Suprapubic skin (tissue), 4 donors: ENCODE results near the gene ADCY4. TPM values are rescaled to one million over a fixed set of nuclear protein-coding genes. Genes with fewer than 3 reads are reported as not detected.
A peak's percentile ranks its signal among the peaks of the same experiment; 100 is the strongest.

ENCODE experiments used
- DNase-seq, 2 donors: peaks; one replicate each; pipeline ENCODE4 v3.0.0-alpha.2; 2019; ENCODE audit warnings: low spot score in 2 of 2
- H3K27ac ChIP-seq: fragments of 200-600 bp; sonication (generic); one replicate; pipeline ENCODE4 v1.5.1; 2019
- H3K27me3 ChIP-seq: fragments of 200-600 bp; sonication (generic); one replicate; pipeline ENCODE4 v1.5.1; 2019
- H3K36me3 ChIP-seq: fragments of 200-600 bp; sonication (generic); one replicate; pipeline ENCODE4 v1.5.1; 2019
- H3K4me1 ChIP-seq: fragments of 200-600 bp; sonication (generic); one replicate; pipeline ENCODE4 v1.5.1; 2019
- H3K4me3 ChIP-seq: fragments of 200-600 bp; sonication (generic); one replicate; pipeline ENCODE4 v1.5.1; 2019; ENCODE audit warnings: mild to moderate bottlenecking
- H3K9me3 ChIP-seq: fragments of 200-600 bp; sonication (generic); one replicate; pipeline ENCODE4 v1.5.1; 2019
- CTCF ChIP-seq, 2 donors: fragments of 200-600 bp in 1 of 2; fragments of 450-650 bp in 1 of 2; sonication (generic) in 1 of 2; IDR thresholded peaks; one replicate each; pipeline ENCODE4 v1.5.1; 2016 to 2019; ENCODE audit warnings: antibody characterized with exemption in 2 of 2, mild to moderate bottlenecking in 1 of 2, moderate library complexity in 1 of 2
- EP300 ChIP-seq: sonication (generic); formaldehyde crosslinking; IDR thresholded peaks from one replicate; pipeline ENCODE4 v1.6.1; 2017; ENCODE audit warnings: antibody characterized with exemption
- POLR2A ChIP-seq, 2 donors: fragments of 450-650 bp; IDR thresholded peaks; one replicate each; pipeline ENCODE4 v1.6.1; 2017; ENCODE audit warnings: antibody characterized with exemption in 2 of 2, mild to moderate bottlenecking in 2 of 2, moderate library complexity in 2 of 2
- POLR2AphosphoS5 ChIP-seq, 3 donors: sonication (generic); formaldehyde crosslinking; IDR thresholded peaks; one replicate each; pipeline ENCODE4 v1.6.1; 2017; ENCODE audit warnings: antibody characterized with exemption in 3 of 3
- WGBS: methylation state at CpG from one replicate; pipeline ENCODE4 v1.1.5; 2018; 5-methylcytosine and 5-hydroxymethylcytosine counted together
- total RNA-seq, 4 donors: library from RNA; depleted of rRNA; stranded (reverse); fragments of >200 nt; gene quantifications; one replicate each; pipeline ENCODE4 v1.1.0, GENCODE V29; 2016

ADCY4 gene
- 10 to 100 TPM in 2 of 4 donors, 1 to 10 TPM in 2; 3.9 to 33.2 (median 13.9) TPM for total RNA-seq

- H3K4me1 ChIP-seq, result peaks cover 66% of the 10 kb centered on the region
These were observed at the start of gene ADCY4 for GRCh38 chr14:24334431-24335291. Gene ADCY4 (minus strand): TSS chr14:24335071. CDS start chr14:24334652, 419 bp downstream.

GRCh38 chr14:24384169-24384568 is 49.3 kb upstream of the ADCY4 start:
- TF ChIP-seq EP300 (no peak), POLR2AphosphoS5 (IDR thresholded peaks at IDR 0.05) (no peak), CTCF (IDR thresholded peaks at IDR 0.05) (no peak)
- H3K36me3 ChIP-seq, result no peaks in the 10 kb centered on the region
- WGBS, result 80% methylated on average over 4 of the region's 4 CpGs

More at GRCh38 chr14:24334431-24335291, at the start of gene ADCY4:
- Histone ChIP-seq H3K27me3 (peaks cover 9% of the 10 kb centered on the region), H3K4me3 (peak within 1 kb of the TSS; percentile 46), H3K9me3 (no peaks in the 10 kb centered on the region), H3K27ac (peak within 1 kb of the TSS; percentile 77), H3K36me3 (peaks cover 20% of the 10 kb centered on the region)
- DNase-seq, result peak in 1 of 2 donors; percentile 64
- TF ChIP-seq POLR2A (IDR thresholded peaks at IDR 0.05) (no peak), CTCF (IDR thresholded peaks at IDR 0.05) (peak in 1 of 2 donors; percentile 1)
- 13% methylated on average over 14 of the region's 65 CpGs for WGBS

GRCh38 chr14:24382064-24382371 is 47.1 kb upstream of the ADCY4 start:
- TF ChIP-seq CTCF (IDR thresholded peaks at IDR 0.05) (no peak), POLR2A (IDR thresholded peaks at IDR 0.05) (no peak), POLR2AphosphoS5 (IDR thresholded peaks at IDR 0.05) (no peak)
- peak overlapping the region; percentile 24 for H3K27ac ChIP-seq
- H3K36me3 ChIP-seq, result no peaks in the 10 kb centered on the region
- no peak overlapping the region for H3K4me3 ChIP-seq
- WGBS, result 46% methylated on average over 4 of the region's 4 CpGs
- H3K27me3 ChIP-seq, result no peaks in the 10 kb centered on the region
- no peaks in the 10 kb centered on the region for H3K9me3 ChIP-seq
- peaks cover 44% of the 10 kb centered on the region for H3K4me1 ChIP-seq
- no peak for DNase-seq

More at GRCh38 chr14:24384169-24384568, 49.3 kb upstream of the ADCY4 start:
- Histone ChIP-seq H3K9me3 (no peaks in the 10 kb centered on the region), H3K27ac (no peak overlapping the region), H3K4me3 (no peak overlapping the region), H3K4me1 (peaks cover 28% of the 10 kb centered on the region), H3K27me3 (no peaks in the 10 kb centered on the region)
- no peak for DNase-seq

- Histone ChIP-seq H3K4me1 (peaks cover 44% of the 10 kb centered on the region), H3K4me3 (no peak overlapping the region), H3K36me3 (no peaks in the 10 kb centered on the region), H3K9me3 (no peaks in the 10 kb centered on the region), H3K27ac (peak overlapping the region; percentile 24), H3K27me3 (no peaks in the 10 kb centered on the region)
- 57% methylated on average over 8 of the region's 8 CpGs for whole genome bisulfite sequencing
- TF ChIP-seq CTCF (IDR thresholded peaks at IDR 0.05) (no peak), POLR2AphosphoS5 (IDR thresholded peaks at IDR 0.05) (no peak), POLR2A (IDR thresholded peaks at IDR 0.05) (no peak), EP300 (no peak)
- no peak for DNase-seq
These were observed 46.6 kb upstream of the ADCY4 start for GRCh38 chr14:24381363-24382063.
